IMR-90 (cell line): ENCODE data around the gene MMEL1. TPM values are rescaled to one million over a fixed set of nuclear protein-coding genes. Genes with fewer than 3 reads are reported as not detected.

ENCODE experiments used
- ATAC-seq: fragments of 200-7000 bp; cut with Tn5 transposase; 2 replicates; pipeline ENCODE4 v1.9.1; 2020; ENCODE audit warnings: low read depth, mild to moderate bottlenecking, moderate library complexity
- BruUV-seq: library from RNA; stranded (reverse); fragments of 400-500 nt; replicated peaks from 2 replicates; lab custom pipeline; 2021; lab: Mats Ljungman, UMichigan
- CTCF ChIA-PET: fragments of 300-600 bp; formaldehyde crosslinking; extraction: SDS; loops from one replicate; lab custom pipeline; 2021; ENCODE audit warnings: antibody characterized with exemption; lab: Yijun Ruan, JAX
- POLR2A ChIA-PET: fragments of 300-600 bp; sonication (Branson Sonifier 250); formaldehyde crosslinking; loops from one replicate; lab custom pipeline; 2022; ENCODE audit warnings: antibody characterized with exemption; ENCODE audit not compliant: unreplicated experiment; lab: Charles Lee
- DNase-seq: peaks from one replicate; pipeline ENCODE4 v3.0.0; 2013
- H2AFZ ChIP-seq: replicated peaks from 2 replicates; pipeline ENCODE3; 2013; ENCODE audit warnings: low read length, mild to moderate bottlenecking; ENCODE audit not compliant: poor library complexity
- H2AK5ac ChIP-seq: 2 replicates; pipeline ENCODE4 v1.6.1; 2013; ENCODE audit warnings: low read depth, low read length, inconsistent platforms
- H2AK9ac ChIP-seq: replicated peaks from 2 replicates; pipeline ENCODE3; 2013; ENCODE audit warnings: mild to moderate bottlenecking, low read depth, low read length, moderate library complexity; ENCODE audit not compliant: poor library complexity
- H2BK120ac ChIP-seq: 2 replicates; pipeline ENCODE4 v1.6.1; 2013; ENCODE audit warnings: low read depth, low read length, inconsistent platforms
- H2BK15ac ChIP-seq: 3 replicates; pipeline ENCODE4 v1.6.1; 2013; ENCODE audit warnings: low read depth, low read length, inconsistent platforms
- H2BK20ac ChIP-seq: 2 replicates; pipeline ENCODE4 v1.6.1; 2013; ENCODE audit warnings: low read depth, mild to moderate bottlenecking, inconsistent platforms, low read length, moderate library complexity
- H2BK5ac ChIP-seq: 2 replicates; pipeline ENCODE4 v1.6.1; 2013; ENCODE audit warnings: mild to moderate bottlenecking, low read depth, low read length, inconsistent platforms; ENCODE audit not compliant: poor library complexity, severe bottlenecking
- H3K14ac ChIP-seq: replicated peaks from 2 replicates; pipeline ENCODE4 v1.6.1; 2013; ENCODE audit warnings: low read depth, low read length, inconsistent platforms
- H3K18ac ChIP-seq: 2 replicates; pipeline ENCODE4 v1.6.1; 2013; ENCODE audit warnings: low read depth, low read length, control low read depth
- H3K23ac ChIP-seq: 2 replicates; pipeline ENCODE4 v1.6.1; 2013; ENCODE audit warnings: low read depth, low read length, inconsistent platforms
- H3K27ac ChIP-seq: 2 replicates; pipeline ENCODE4 v1.5.1; 2013; ENCODE audit warnings: mild to moderate bottlenecking, control low read depth, low read length; ENCODE audit not compliant: insufficient read depth
- H3K27me3 ChIP-seq: 2 replicates; pipeline ENCODE4 v1.6.1; 2013; ENCODE audit warnings: low read length; ENCODE audit not compliant: control insufficient read depth, insufficient read depth
- H3K36me3 ChIP-seq: 2 replicates; pipeline ENCODE4 v1.6.1; 2013; ENCODE audit warnings: low read length, mixed read lengths; ENCODE audit not compliant: control insufficient read depth, insufficient read depth
- H3K4ac ChIP-seq: 2 replicates; pipeline ENCODE4 v1.6.1; 2013; ENCODE audit warnings: low read depth, low read length, inconsistent platforms
- H3K4me1 ChIP-seq: 2 replicates; pipeline ENCODE4 v1.6.1; 2013; ENCODE audit warnings: low read length, mixed read lengths; ENCODE audit not compliant: control insufficient read depth, insufficient read depth
- H3K4me2 ChIP-seq: 2 replicates; pipeline ENCODE4 v1.6.1; 2013; ENCODE audit warnings: low read depth, mild to moderate bottlenecking, control low read depth, low read length, moderate library complexity
- H3K4me3 ChIP-seq: 2 replicates; pipeline ENCODE4 v1.5.1; 2013; ENCODE audit warnings: low read depth, mild to moderate bottlenecking, control low read depth, low read length, moderate library complexity; ENCODE audit not compliant: insufficient read depth
- H3K56ac ChIP-seq: 2 replicates; pipeline ENCODE4 v1.6.1; 2013; ENCODE audit warnings: low read length, inconsistent platforms; ENCODE audit not compliant: insufficient read depth; ENCODE audit errors: extremely low read depth
- H3K79me1 ChIP-seq, 2 experiments: 2 replicates each; pipeline ENCODE4 v1.6.1; 2013; ENCODE audit warnings: low read length in 2 of 2, inconsistent platforms in 1 of 2, low read depth in 1 of 2
- H3K9ac ChIP-seq: 2 replicates; pipeline ENCODE4 v1.6.1; 2013; ENCODE audit warnings: low read depth, low read length, control low read depth
- H3K9me1 ChIP-seq: 2 replicates; pipeline ENCODE4 v1.6.1; 2013; ENCODE audit warnings: low read length, inconsistent platforms; ENCODE audit not compliant: insufficient read depth
- H3K9me3 ChIP-seq: 2 replicates; pipeline ENCODE4 v1.6.1; 2013; ENCODE audit warnings: low read length; ENCODE audit not compliant: control insufficient read depth, insufficient read depth
- H4K20me1 ChIP-seq: 2 replicates; pipeline ENCODE4 v1.6.1; 2013; ENCODE audit warnings: low read length, inconsistent platforms; ENCODE audit not compliant: insufficient read depth
- H4K5ac ChIP-seq: 2 replicates; pipeline ENCODE4 v1.6.1; 2013; ENCODE audit warnings: mild to moderate bottlenecking, low read depth, low read length, control low read depth
- H4K8ac ChIP-seq, 2 experiments: 2 replicates each; pipeline ENCODE4 v1.6.1; 2013; ENCODE audit warnings: low read depth in 2 of 2, low read length in 2 of 2, control low read depth in 1 of 2, inconsistent platforms in 1 of 2
- H4K91ac ChIP-seq: 2 replicates; pipeline ENCODE4 v1.6.1; 2013; ENCODE audit warnings: low read depth, low read length, inconsistent platforms; ENCODE audit not compliant: insufficient read depth
- CEBPB ChIP-seq: IDR thresholded peaks from 2 replicates; pipeline ENCODE4 v1.6.1; 2012; ENCODE audit warnings: low read depth, low read length, improper control_type of control experiment
- CHD1 ChIP-seq: IDR thresholded peaks from 2 replicates; pipeline ENCODE4 v1.6.1; 2012; ENCODE audit warnings: low read depth, low read length, improper control_type of control experiment
- FOS ChIP-seq: fragments of 150-350 bp; IDR thresholded peaks from 2 replicates; pipeline ENCODE4 v1.6.1; 2016; ENCODE audit warnings: low read depth, low read length
- MAFK ChIP-seq: IDR thresholded peaks from 2 replicates; pipeline ENCODE4 v1.6.1; 2012; ENCODE audit warnings: low read depth, low read length, improper control_type of control experiment
- MAZ ChIP-seq: IDR thresholded peaks from 2 replicates; pipeline ENCODE4 v1.6.1; 2012; ENCODE audit warnings: low read depth, mild to moderate bottlenecking, low read length, improper control_type of control experiment, moderate library complexity, borderline replicate concordance
- NFE2L2 ChIP-seq: fragments of 150-350 bp; IDR thresholded peaks from 2 replicates; pipeline ENCODE4 v1.6.1; 2016; ENCODE audit warnings: low read depth, mild to moderate bottlenecking, low read length
- RCOR1 ChIP-seq: IDR thresholded peaks from 2 replicates; pipeline ENCODE4 v1.6.1; 2012; ENCODE audit warnings: mild to moderate bottlenecking, low read length, improper control_type of control experiment; ENCODE audit not compliant: insufficient replicate concordance
- SMC3 ChIP-seq: fragments of 150-350 bp; IDR thresholded peaks from 2 replicates; pipeline ENCODE4 v1.6.1; 2016; ENCODE audit warnings: low read depth, mild to moderate bottlenecking, antibody characterized with exemption, low read length, moderate library complexity
- WGBS, 2 experiments: methylation state at CpG; one replicate each; pipeline versions ENCODE4 v1.1.5 to v1.1.7; 2013; ENCODE audit warnings: missing lambda C conversion rate in 2 of 2; ENCODE audit not compliant: insufficient read length in 1 of 2; ENCODE audit errors: extremely low coverage in 2 of 2; 5-methylcytosine and 5-hydroxymethylcytosine counted together
- dilution Hi-C: fragments of 300-500 bp; cut with HindIII; formaldehyde crosslinking; loops from one replicate; pipeline ENCODE4 v1.14.3; 2018; ENCODE audit warnings: low sequenced_read_pairs; ENCODE audit not compliant: unreplicated experiment
- in situ Hi-C: fragments of 300-500 bp; cut with MboI; formaldehyde crosslinking; loops from 3 replicates; pipeline ENCODE4 v1.14.3; 2019; ENCODE audit warnings: low sequenced_read_pairs, inconsistent platforms, mixed read lengths
- intact Hi-C: fragments of 100-400 bp; cut with micrococcal nuclease; formaldehyde crosslinking; loops from 2 replicates; pipeline ENCODE4 v1.10.0; 2022
- polyA plus RNA-seq, 3 experiments: library from polyadenylated mRNA; depleted of rRNA; stranded (reverse); fragments of >200 nt; gene quantifications; 2 replicates each; pipeline ENCODE4 v1.2.3, GENCODE V29; 2012; ENCODE audit warnings: low replicate concordance in 1 of 3
- total RNA-seq: library from RNA; depleted of rRNA; stranded (reverse); fragments of >200 nt; gene quantifications from 2 replicates; pipeline ENCODE4 v1.2.3, GENCODE V29; 2012

MMEL1 gene
- total and polyA plus RNA-seq, 2 of the 4 experiments (the other 2 are of a cell fraction): under 0.01 to 0.12 TPM

- no peak overlapping the region for H3K9ac ChIP-seq
- H3K56ac ChIP-seq: no peak overlapping the region
- no peaks in the 10 kb centered on the region for H3K9me1 ChIP-seq
- H4K5ac ChIP-seq: no peak overlapping the region
- H3K79me1 ChIP-seq: no peaks in the 10 kb centered on the region
- no peak overlapping the region for H2AK9ac ChIP-seq
- no peak overlapping the region for H2BK5ac ChIP-seq
- TF ChIP-seq NFE2L2 (no peak), CEBPB (no peak), SMC3 (no peak), FOS (no peak), MAFK (no peak), RCOR1 (no peak), MAZ (no peak), CHD1 (no peak)
- no peaks in the 10 kb centered on the region; the same call in 1 of the 2 replicates for H3K27me3 ChIP-seq
- no peak overlapping the region for H2AFZ ChIP-seq
- no peak overlapping the region for H2BK20ac ChIP-seq
- POLR2A ChIA-PET: no interaction called here
- no peaks in the 10 kb centered on the region for H3K36me3 ChIP-seq
- H3K4me1 ChIP-seq: no peaks in the 10 kb centered on the region
- BruUV-seq: no TSS peak
- CTCF ChIA-PET: no interaction called here
- H3K14ac ChIP-seq: no peak overlapping the region
- in situ Hi-C loops: no loop called here
- H3K4me2 ChIP-seq: no peak overlapping the region
- ATAC-seq (no peak), DNase-seq (no peak)
- no peak overlapping the region for H4K91ac ChIP-seq
- H4K8ac ChIP-seq: no peak overlapping the region
- no peak overlapping the region for H3K4me3 ChIP-seq
- dilution Hi-C loops: no loop called here
- H3K27ac ChIP-seq: no peak overlapping the region
- no peak overlapping the region for H2AK5ac ChIP-seq
- H3K4ac ChIP-seq: no peak overlapping the region
- H3K18ac ChIP-seq: no peak overlapping the region
- H4K20me1 ChIP-seq: no peaks in the 10 kb centered on the region
- H3K9me3 ChIP-seq: 0 out of 2 replicates have a peak, but pooled peaks cover 2% of the 10 kb centered on the region
- intact Hi-C loops: no loop called here
- H3K23ac ChIP-seq: no peak overlapping the region
- H2BK120ac ChIP-seq: no peak overlapping the region
- H2BK15ac ChIP-seq: no peak overlapping the region
- WGBS, 2 experiments: 61% methylated on average over 8 of the region's 15 CpGs; no CpG with 5 or more reads in 1 of the 2 experiments
These were observed 30.4 kb downstream of the MMEL1 start for GRCh38 chr1:2602311-2602835.
